Keratinocyte (primary cell): ENCODE measurements around the gene RWDD1. TPM values are rescaled to one million over a fixed set of nuclear protein-coding genes. Genes with fewer than 3 reads are reported as not detected.
A peak's percentile ranks its signal among the peaks of the same experiment; 100 is the strongest.

Experiments used
- DNase-seq: peaks from one replicate; pipeline ENCODE4 v3.0.0-alpha.2; 2011; ENCODE audit warnings: low read depth, missing footprints, low spot score
- FAIRE-seq: peaks from 2 replicates; lab custom pipeline; 2011; peaks lifted over from hg19 to GRCh38; lab: Jason Lieb, UNC
- H2AFZ ChIP-seq: 2 replicates; pipeline ENCODE4 v1.6.0; 2012; ENCODE audit warnings: low read length, control low read depth, inconsistent platforms; ENCODE audit not compliant: control insufficient read depth
- H3K27ac ChIP-seq: 2 replicates; pipeline ENCODE4 v1.5.1; 2011; ENCODE audit warnings: low read length; ENCODE audit not compliant: control insufficient read depth, insufficient read depth
- H3K27me3 ChIP-seq: 3 replicates; pipeline ENCODE4 v1.6.0; 2011; ENCODE audit warnings: low read length; ENCODE audit not compliant: control insufficient read depth, insufficient read depth; ENCODE audit errors: extremely low read depth
- H3K36me3 ChIP-seq, 2 experiments: 2 replicates in 1 of 2; 3 replicates in 1 of 2; pipeline ENCODE4 v1.5.1; 2011; ENCODE audit warnings: low read length in 2 of 2, mild to moderate bottlenecking in 1 of 2; ENCODE audit not compliant: control insufficient read depth in 2 of 2, insufficient read depth in 2 of 2; ENCODE audit errors: extremely low read depth in 1 of 2
- H3K4me1 ChIP-seq: 3 replicates; pipeline ENCODE4 v1.5.1; 2011; ENCODE audit warnings: low read length; ENCODE audit not compliant: control insufficient read depth, insufficient read depth; ENCODE audit errors: extremely low read depth
- H3K4me2 ChIP-seq: 3 replicates; pipeline ENCODE4 v1.6.0; 2011; ENCODE audit warnings: low read depth, low read length; ENCODE audit not compliant: control insufficient read depth, insufficient read depth; ENCODE audit errors: extremely low read depth
- H3K4me3 ChIP-seq, 3 experiments: fragments of 200-600 bp in 1 of 3; sonication (generic) in 1 of 3; 2 replicates in 2 of 3; 3 replicates in 1 of 3; pipeline ENCODE4 v1.5.1; 2011 to 2016; ENCODE audit warnings: low read length in 3 of 3, mild to moderate bottlenecking in 3 of 3, control low read depth in 2 of 3, inconsistent platforms in 1 of 3, low read depth in 1 of 3, mixed read lengths in 1 of 3, mixed run types in 1 of 3, moderate library complexity in 1 of 3; ENCODE audit not compliant: control insufficient read depth in 2 of 3, insufficient read depth in 2 of 3; ENCODE audit errors: extremely low read depth in 1 of 3
- H3K79me2 ChIP-seq: 2 replicates; pipeline ENCODE4 v1.6.0; 2012; ENCODE audit warnings: low read length; ENCODE audit not compliant: control insufficient read depth, insufficient read depth
- H3K9ac ChIP-seq: 3 replicates; pipeline ENCODE4 v1.6.0; 2011; ENCODE audit warnings: low read length; ENCODE audit not compliant: control insufficient read depth, insufficient read depth; ENCODE audit errors: extremely low read depth
- H3K9me1 ChIP-seq: 3 replicates; pipeline ENCODE4 v1.6.0; 2011; ENCODE audit warnings: low read length; ENCODE audit not compliant: control insufficient read depth, insufficient read depth; ENCODE audit errors: extremely low read depth
- H3K9me3 ChIP-seq: 2 replicates; pipeline ENCODE4 v1.5.1; 2012; ENCODE audit warnings: low read depth, low read length; ENCODE audit not compliant: control insufficient read depth
- H4K20me1 ChIP-seq: 3 replicates; pipeline ENCODE4 v1.6.0; 2011; ENCODE audit warnings: low read length; ENCODE audit not compliant: control insufficient read depth, insufficient read depth; ENCODE audit errors: extremely low read depth
- EZH2 ChIP-seq: IDR thresholded peaks from one replicate; pipeline ENCODE4 v1.6.1; 2012; ENCODE audit warnings: inconsistent platforms, mild to moderate bottlenecking, low read length, moderate library complexity
- dilution Hi-C: fragments of 300-500 bp; cut with MboI; formaldehyde crosslinking; loops from one replicate; pipeline ENCODE4 v1.7.0; 2020; ENCODE audit warnings: low sequenced_read_pairs; ENCODE audit not compliant: extremely low pct_ligation_motif_present
- polyA plus RNA-seq, 5 experiments: library from polyadenylated mRNA; depleted of rRNA in 3 of 5; stranded (reverse) in 3 of 5; stranded (forward) in 1 of 5; unstranded in 1 of 5; fragments of >200 nt; gene quantifications; 1 replicate in 1 of 5; 2 replicates in 3 of 5; 3 replicates in 1 of 5; pipeline versions ENCODE4 v1.2.1 to v1.2.3, GENCODE V29; 2011 to 2012; ENCODE audit warnings: missing spikeins in 2 of 5, low read depth in 1 of 5, low replicate concordance in 1 of 5
- TF ChIP-seq, protein P1 (sequence below), 3 experiments: IDR thresholded peaks in 1 of 3; conservative IDR thresholded peaks in 1 of 3; optimal IDR thresholded peaks in 1 of 3; 2 replicates in 2 of 3; 3 replicates in 1 of 3; pipeline versions ENCODE3 to v1.5.1; 2011; ENCODE audit warnings: low read length in 3 of 3, mild to moderate bottlenecking in 3 of 3, moderate library complexity in 2 of 3, control low read depth in 1 of 3, inconsistent platforms in 1 of 3; ENCODE audit not compliant: insufficient read depth in 2 of 3; ENCODE audit errors: extremely low read depth in 1 of 3

Gene RWDD1
- polyA plus RNA-seq, 1 donor (not counting 4 experiments of a cell fraction or from before 2014, with no cell fraction given), result 61.7 TPM

GRCh38 chr6:116524236-116524635 is 47.1 kb upstream of the RWDD1 start:
- Histone ChIP-seq H3K79me2 (no peaks in the 10 kb centered on the region), H3K27me3 (no peaks in the 10 kb centered on the region), H2AFZ (no peak overlapping the region), H3K9me1 (no peaks in the 10 kb centered on the region), H3K27ac (no peak overlapping the region), H3K4me1 (peaks cover 12% of the 10 kb centered on the region), H3K4me3 (no peak overlapping the region), H3K4me2 (no peak overlapping the region), H3K36me3 (no peaks in the 10 kb centered on the region), H4K20me1 (no peaks in the 10 kb centered on the region), H3K9ac (no peak overlapping the region), H3K9me3 (no peaks in the 10 kb centered on the region)
- TF ChIP-seq EZH2, result no peak
- TF ChIP-seq, protein P1, sequence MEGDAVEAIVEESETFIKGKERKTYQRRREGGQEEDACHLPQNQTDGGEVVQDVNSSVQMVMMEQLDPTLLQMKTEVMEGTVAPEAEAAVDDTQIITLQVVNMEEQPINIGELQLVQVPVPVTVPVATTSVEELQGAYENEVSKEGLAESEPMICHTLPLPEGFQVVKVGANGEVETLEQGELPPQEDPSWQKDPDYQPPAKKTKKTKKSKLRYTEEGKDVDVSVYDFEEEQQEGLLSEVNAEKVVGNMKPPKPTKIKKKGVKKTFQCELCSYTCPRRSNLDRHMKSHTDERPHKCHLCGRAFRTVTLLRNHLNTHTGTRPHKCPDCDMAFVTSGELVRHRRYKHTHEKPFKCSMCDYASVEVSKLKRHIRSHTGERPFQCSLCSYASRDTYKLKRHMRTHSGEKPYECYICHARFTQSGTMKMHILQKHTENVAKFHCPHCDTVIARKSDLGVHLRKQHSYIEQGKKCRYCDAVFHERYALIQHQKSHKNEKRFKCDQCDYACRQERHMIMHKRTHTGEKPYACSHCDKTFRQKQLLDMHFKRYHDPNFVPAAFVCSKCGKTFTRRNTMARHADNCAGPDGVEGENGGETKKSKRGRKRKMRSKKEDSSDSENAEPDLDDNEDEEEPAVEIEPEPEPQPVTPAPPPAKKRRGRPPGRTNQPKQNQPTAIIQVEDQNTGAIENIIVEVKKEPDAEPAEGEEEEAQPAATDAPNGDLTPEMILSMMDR (optimal IDR thresholded peaks at IDR 0.05 in 1 of 3, IDR thresholded peaks at IDR 0.05 in 1 of 3, conservative IDR thresholded peaks at IDR 0.05 in 1 of 3; ENCODE audit: extremely low read depth in 1 of 3, insufficient read depth in 2 of 3, low read length in 3 of 3), result no peak
- FAIRE-seq (no peak), DNase-seq (no peak)
- dilution Hi-C loops, result no loop called here

DNA sequence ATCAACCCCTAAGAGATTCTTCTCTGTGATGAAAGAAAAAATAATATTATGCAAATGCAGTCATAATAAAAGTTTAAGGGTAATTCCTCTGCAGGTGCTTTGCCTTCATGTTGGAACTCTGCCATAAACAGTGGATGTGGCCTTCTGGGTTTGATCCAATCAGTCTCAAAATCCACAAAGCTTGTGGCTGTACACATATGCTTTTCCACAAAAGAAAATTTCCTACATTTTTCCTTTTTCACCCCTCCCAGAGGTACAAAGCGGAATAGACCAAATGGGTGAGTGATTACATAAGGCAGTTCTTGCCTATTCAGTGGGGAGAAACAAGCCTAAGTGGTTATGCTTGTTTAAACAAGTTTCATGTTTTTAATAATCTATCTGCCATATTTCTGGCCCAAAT is 43.2 kb upstream of the RWDD1 start:
- no peak overlapping the region for H3K27ac ChIP-seq
- TF ChIP-seq EZH2, result no peak
- TF ChIP-seq, protein P1 (optimal IDR thresholded peaks at IDR 0.05 in 1 of 3, IDR thresholded peaks at IDR 0.05 in 1 of 3, conservative IDR thresholded peaks at IDR 0.05 in 1 of 3; ENCODE audit: extremely low read depth in 1 of 3, insufficient read depth in 2 of 3, low read length in 3 of 3), result no peak
- FAIRE-seq, result no peak
- H3K27me3 ChIP-seq, result no peaks in the 10 kb centered on the region
- H2AFZ ChIP-seq, result no peak overlapping the region
- dilution Hi-C loops, result no loop called here
- no peak for DNase-seq
- H3K9me3 ChIP-seq, result no peaks in the 10 kb centered on the region
- no peaks in the 10 kb centered on the region for H3K9me1 ChIP-seq
- H3K4me3 ChIP-seq, result no peak overlapping the region
- H4K20me1 ChIP-seq, result no peaks in the 10 kb centered on the region
- H3K4me2 ChIP-seq, result peak overlapping the region; percentile 19
- no peaks in the 10 kb centered on the region for H3K79me2 ChIP-seq
- H3K36me3 ChIP-seq, result no peaks in the 10 kb centered on the region
- no peak overlapping the region for H3K9ac ChIP-seq
- peaks cover 15% of the 10 kb centered on the region for H3K4me1 ChIP-seq
